Prostate gland (tissue), 2 donors: ENCODE results near the gene KRT26. TPM values are rescaled to one million over a fixed set of nuclear protein-coding genes. Genes with fewer than 3 reads are reported as not detected.

Source experiments
- DNase-seq: peaks from one replicate; pipeline ENCODE4 v3.0.0-alpha.2; 2019; ENCODE audit warnings: low spot score
- H3K27ac ChIP-seq, 2 donors: fragments of 200-600 bp; sonication (generic); 2 replicates each; pipeline ENCODE4 v1.5.1; 2017 to 2019
- H3K27me3 ChIP-seq: fragments of 200-600 bp; sonication (generic); replicated peaks from 2 replicates; pipeline ENCODE4 v1.5.1; 2019; ENCODE audit not compliant: insufficient read depth
- H3K36me3 ChIP-seq, 2 donors: fragments of 200-600 bp; sonication (generic); 1 replicate in 1 of 2; 2 replicates in 1 of 2; pipeline versions ENCODE4 v1.5.1 to v1.8.1; 2017 to 2019
- H3K4me1 ChIP-seq: fragments of 200-600 bp; sonication (generic); replicated peaks from 2 replicates; pipeline ENCODE4 v1.5.1; 2019
- H3K4me3 ChIP-seq, 2 donors: fragments of 200-600 bp; sonication (generic); 2 replicates each; pipeline ENCODE4 v1.5.1; 2017 to 2019
- H3K9me3 ChIP-seq: fragments of 200-600 bp; sonication (generic); 2 replicates; pipeline ENCODE4 v1.5.1; 2017
- CTCF ChIP-seq, 4 experiments: fragments of 200-600 bp in 2 of 4; fragments of 450-650 bp in 2 of 4; sonication (generic) in 2 of 4; IDR thresholded peaks; 1 replicate in 3 of 4; 2 replicates in 1 of 4; pipeline ENCODE4 v1.5.1; 2016 to 2019; ENCODE audit warnings: antibody characterized with exemption in 4 of 4, mild to moderate bottlenecking in 2 of 4, moderate library complexity in 2 of 4
- POLR2A ChIP-seq: fragments of 450-650 bp; IDR thresholded peaks from one replicate; pipeline ENCODE4 v1.6.1; 2016; ENCODE audit warnings: antibody characterized with exemption, mild to moderate bottlenecking
- POLR2AphosphoS5 ChIP-seq: sonication (generic); formaldehyde crosslinking; IDR thresholded peaks from one replicate; pipeline ENCODE4 v1.6.1; 2017; ENCODE audit warnings: antibody characterized with exemption
- WGBS: methylation state at CpG from one replicate; pipeline ENCODE4 v1.1.5; 2018; 5-methylcytosine and 5-hydroxymethylcytosine counted together
- intact Hi-C: fragments of 100-400 bp; cut with DNase I; formaldehyde crosslinking; loops from one replicate; pipeline ENCODE4 v1.14.2; 2022
- total RNA-seq, 2 donors: library from RNA; depleted of rRNA; stranded (reverse); fragments of >200 nt; gene quantifications; one replicate each; pipeline ENCODE4 v1.1.0, GENCODE V29; 2016

Gene KRT26
- total RNA-seq, 2 donors from 2014 or later, result 0.28 TPM; not detected in 1

GRCh38 chr17:40722241-40722640, 49.8 kb downstream of the KRT26 start:
- no peak overlapping the region for H3K27ac ChIP-seq
- no peak overlapping the region for H3K4me3 ChIP-seq
- no peaks in the 10 kb centered on the region for H3K27me3 ChIP-seq
- no peaks in the 10 kb centered on the region for H3K36me3 ChIP-seq
- no peak for DNase-seq
- intact Hi-C loops, result loop anchor here (10.0 kb wide), 1 partner anchor 97 kb away; no protein-coding TSS in a partner anchor
- no peaks in the 10 kb centered on the region for H3K9me3 ChIP-seq
- H3K4me1 ChIP-seq, result no peaks in the 10 kb centered on the region
- no peak for TF ChIP-seq CTCF (IDR thresholded peaks at IDR 0.05)
- TF ChIP-seq POLR2A, result no peak
- no peak for TF ChIP-seq POLR2AphosphoS5
- WGBS, result 77% methylated on average over 1 of the region's 1 CpG

- no peaks in the 10 kb centered on the region for H3K36me3 ChIP-seq
- intact Hi-C loops, result loop anchor here (10.0 kb wide), 1 partner anchor 96 kb away; no protein-coding TSS in a partner anchor
- H3K27ac ChIP-seq, result no peak overlapping the region
- no peak for DNase-seq
- H3K9me3 ChIP-seq, result no peaks in the 10 kb centered on the region
- no peak overlapping the region for H3K4me3 ChIP-seq
- H3K4me1 ChIP-seq, result no peaks in the 10 kb centered on the region
- TF ChIP-seq CTCF (IDR thresholded peaks at IDR 0.05) (no peak), POLR2AphosphoS5 (no peak), POLR2A (no peak)
- WGBS, result 18% methylated on average over 2 of the region's 2 CpGs
- H3K27me3 ChIP-seq, result no peaks in the 10 kb centered on the region
Measured at GRCh38 chr17:40720899-40721298, 51.1 kb downstream of the KRT26 start.

- Histone ChIP-seq H3K27ac (no peak overlapping the region), H3K36me3 (no peaks in the 10 kb centered on the region), H3K9me3 (no peaks in the 10 kb centered on the region), H3K27me3 (no peaks in the 10 kb centered on the region), H3K4me1 (no peaks in the 10 kb centered on the region), H3K4me3 (no peak overlapping the region)
- 4% methylated on average over 8 of the region's 8 CpGs for WGBS
- TF ChIP-seq CTCF (IDR thresholded peaks at IDR 0.05) (no peak), POLR2A (no peak), POLR2AphosphoS5 (no peak)
- intact Hi-C loops, result no loop called here
- DNase-seq, result no peak
Measured at GRCh38 chr17:40718930-40719329, 53.1 kb downstream of the KRT26 start.

GRCh38 chr17:40717776-40718175, 54.2 kb downstream of the KRT26 start:
- WGBS, result 72% methylated on average over 3 of the region's 3 CpGs
- Histone ChIP-seq H3K4me3 (no peak overlapping the region), H3K27me3 (no peaks in the 10 kb centered on the region), H3K36me3 (no peaks in the 10 kb centered on the region), H3K27ac (no peak overlapping the region), H3K9me3 (no peaks in the 10 kb centered on the region), H3K4me1 (no peaks in the 10 kb centered on the region)
- intact Hi-C loops, result no loop called here
- TF ChIP-seq POLR2AphosphoS5 (no peak), POLR2A (no peak), CTCF (IDR thresholded peaks at IDR 0.05) (no peak)
- no peak for DNase-seq

Other genes starting within 250 kb of the KRT26 start
- under 1 TPM in 1 of 2 donors, not detected in 1; 0.40 TPM for gene CCR7, start 206.7 kb downstream of the KRT26 start, total RNA-seq
- 10 to 100 TPM; 65.7 to 82.0 TPM for gene SMARCE1, start 124.4 kb downstream of the KRT26 start, total RNA-seq
- under 1 TPM; 0.05 to 0.91 TPM for gene KRT222, start 107.0 kb downstream of the KRT26 start, total RNA-seq
- gene KRT24, start 68.4 kb downstream of the KRT26 start, total RNA-seq, result not detected
- under 1 TPM in 1 of 2 donors, not detected in 1; 0.62 TPM for gene KRT25, start 16.9 kb downstream of the KRT26 start, total RNA-seq
- not detected for gene KRT27, start 10.3 kb upstream of the KRT26 start, total RNA-seq
- not detected for gene KRT28, start 27.8 kb upstream of the KRT26 start, total RNA-seq
- 10 to 100 TPM in 1 of 2 donors, 1 to 10 TPM in 1; 5.8 to 23.6 TPM for gene KRT10, start 50.4 kb upstream of the KRT26 start, total RNA-seq
- gene KRT12, start 95.0 kb upstream of the KRT26 start, total RNA-seq, result not detected
- not detected for gene KRT20, start 113.0 kb upstream of the KRT26 start, total RNA-seq
- gene KRT23, start 165.4 kb upstream of the KRT26 start, total RNA-seq, result 10 to 100 TPM; 19.6 to 38.9 TPM
- not detected for gene KRT39, start 194.7 kb upstream of the KRT26 start, total RNA-seq
- under 1 TPM in 1 of 2 donors, not detected in 1; 0.74 TPM for gene KRT40, start 212.1 kb upstream of the KRT26 start, total RNA-seq
- gene KRTAP3-3, start 222.0 kb upstream of the KRT26 start, total RNA-seq, result not detected
- gene KRTAP3-2, start 227.7 kb upstream of the KRT26 start, total RNA-seq, result not detected
- not detected for gene KRTAP3-1, start 236.9 kb upstream of the KRT26 start, total RNA-seq